HepG2 (cell line): ENCODE measurements around the gene RHBDL1. TPM values are rescaled to one million over a fixed set of nuclear protein-coding genes. Genes with fewer than 3 reads are reported as not detected.

Source experiments
- ATF6 ChIP-seq: sonication (generic); formaldehyde crosslinking; conservative IDR thresholded peaks from 2 replicates; pipeline ENCODE4 v1.4.0; 2020; ENCODE audit warnings: missing genetic modification reagents
- CREB1 ChIP-seq, 2 experiments: fragments of 450-650 bp in 1 of 2; IDR thresholded peaks; 2 replicates each; pipeline ENCODE4 v1.6.1; 2016 to 2017; ENCODE audit warnings: control low read depth in 1 of 2, mild to moderate bottlenecking in 1 of 2, missing compliant biosample characterization in 1 of 2, missing genetic modification characterization in 1 of 2
- DMAP1 ChIP-seq: IDR thresholded peaks from 2 replicates; pipeline ENCODE4 v1.6.1; 2016
- FOXK2 ChIP-seq: fragments of 450-650 bp; IDR thresholded peaks from 2 replicates; pipeline ENCODE4 v1.6.1; 2016
- HIVEP1 ChIP-seq: sonication (generic); formaldehyde crosslinking; IDR thresholded peaks from 2 replicates; pipeline ENCODE4 v1.4.0; 2020; ENCODE audit warnings: mild to moderate bottlenecking, missing genetic modification reagents
- KLF16 ChIP-seq, 2 experiments: sonication (generic) in 1 of 2; formaldehyde crosslinking in 1 of 2; IDR thresholded peaks; 2 replicates each; pipeline versions ENCODE4 v1.6.1 to v1.8.0; 2016 to 2023; ENCODE audit warnings: missing genetic modification reagents in 2 of 2, missing compliant biosample characterization in 1 of 2
- KMT2A ChIP-seq: sonication (generic); formaldehyde crosslinking; IDR thresholded peaks from 2 replicates; pipeline ENCODE4 v1.4.0; 2020; ENCODE audit warnings: missing genetic modification reagents
- MAF1 ChIP-seq: sonication (generic); formaldehyde crosslinking; IDR thresholded peaks from 2 replicates; pipeline ENCODE4 v1.5.0; 2020; ENCODE audit warnings: missing genetic modification reagents, borderline replicate concordance
- NFKB2 ChIP-seq: sonication (generic); formaldehyde crosslinking; IDR thresholded peaks from 2 replicates; pipeline ENCODE4 v1.4.0; 2020; ENCODE audit warnings: missing genetic modification reagents, borderline replicate concordance
- PAWR ChIP-seq: sonication (generic); formaldehyde crosslinking; IDR thresholded peaks from 2 replicates; pipeline ENCODE4 v1.4.0; 2020; ENCODE audit warnings: missing genetic modification reagents, mild to moderate bottlenecking, borderline replicate concordance
- PREB ChIP-seq: sonication (generic); formaldehyde crosslinking; IDR thresholded peaks from 2 replicates; pipeline ENCODE4 v1.4.0; 2020; ENCODE audit warnings: missing genetic modification reagents
- REXO4 ChIP-seq: sonication (generic); formaldehyde crosslinking; IDR thresholded peaks from 2 replicates; pipeline ENCODE4 v1.8.0; 2022; ENCODE audit warnings: missing genetic modification reagents, mild to moderate bottlenecking, borderline replicate concordance
- SUZ12 ChIP-seq: fragments of 150-350 bp; IDR thresholded peaks from 2 replicates; pipeline ENCODE4 v1.6.1; 2014; ENCODE audit warnings: low read depth, low read length
- TFDP2 ChIP-seq: sonication (generic); formaldehyde crosslinking; IDR thresholded peaks from 2 replicates; pipeline ENCODE4 v1.4.0; 2020; ENCODE audit warnings: missing genetic modification reagents
- THAP11 ChIP-seq: IDR thresholded peaks from 2 replicates; pipeline ENCODE4 v1.6.1; 2016; ENCODE audit warnings: missing biosample characterization, missing genetic modification reagents
- ZBTB7B ChIP-seq: sonication (generic); formaldehyde crosslinking; IDR thresholded peaks from 2 replicates; pipeline ENCODE4 v1.4.0; 2020; ENCODE audit warnings: missing genetic modification reagents
- ZIK1 ChIP-seq: sonication (generic); formaldehyde crosslinking; IDR thresholded peaks from 2 replicates; pipeline ENCODE4 v1.5.0; 2020; ENCODE audit warnings: mild to moderate bottlenecking, low read depth, missing genetic modification reagents, borderline replicate concordance
- ZNF326 ChIP-seq: sonication (generic); formaldehyde crosslinking; IDR thresholded peaks from 2 replicates; pipeline ENCODE4 v1.4.0; 2020; ENCODE audit warnings: missing genetic modification reagents, borderline replicate concordance
- ZNF430 ChIP-seq: sonication (generic); formaldehyde crosslinking; IDR thresholded peaks from 2 replicates; pipeline ENCODE4 v1.9.0; 2021; ENCODE audit warnings: mild to moderate bottlenecking, missing genetic modification reagents
- ZNF501 ChIP-seq: sonication (generic); formaldehyde crosslinking; IDR thresholded peaks from 2 replicates; pipeline ENCODE4 v1.5.1; 2020; ENCODE audit warnings: mild to moderate bottlenecking, moderate library complexity, missing genetic modification reagents
- ZNF512B ChIP-seq: sonication (generic); formaldehyde crosslinking; IDR thresholded peaks from 2 replicates; pipeline ENCODE4 v1.5.1; 2020; ENCODE audit warnings: missing genetic modification reagents, mild to moderate bottlenecking, borderline replicate concordance
- ZNF605 ChIP-seq: sonication (generic); formaldehyde crosslinking; IDR thresholded peaks from 2 replicates; pipeline ENCODE4 v1.8.0; 2022; ENCODE audit warnings: mild to moderate bottlenecking, missing genetic modification reagents
- ZNF792 ChIP-seq: IDR thresholded peaks from 2 replicates; pipeline ENCODE4 v1.6.1; 2016
- ZSCAN29 ChIP-seq: sonication (generic); formaldehyde crosslinking; conservative IDR thresholded peaks from 2 replicates; pipeline ENCODE4 v1.4.0; 2020; ENCODE audit warnings: mild to moderate bottlenecking, missing genetic modification reagents
- polyA plus RNA-seq, 8 experiments: library from polyadenylated mRNA; depleted of rRNA in 3 of 8; stranded (reverse) in 7 of 8; unstranded in 1 of 8; fragments of >200 nt; fragmentation: Illumina TruSeq in 4 of 8; extraction: Trizol in 4 of 8; gene quantifications; 2 replicates each; pipeline versions ENCODE4 v1.2.1 to v1.2.3, GENCODE V29; 2011 to 2016; ENCODE audit warnings: low read depth in 4 of 8, missing spikeins in 1 of 8, mixed read lengths in 1 of 8; ENCODE audit not compliant: insufficient read depth in 1 of 8
- total RNA-seq, 5 experiments: library from RNA; depleted of rRNA; stranded (reverse); fragments of >200 nt; fragmentation: Illumina TruSeq; extraction: Trizol; gene quantifications; 2 replicates each; pipeline ENCODE4 v1.2.3, GENCODE V29; 2016; ENCODE audit warnings: low read depth in 1 of 5

The RHBDL1 gene
- total and polyA plus RNA-seq, 2 of the 13 experiments (the other 11 are each of a cell fraction or from before 2014, with no cell fraction given) = 1.8 to 3.8 TPM

- TF ChIP-seq REXO4 (CRISPR knock-in tag) (no peak), ZNF430 (CRISPR knock-in tag) (no peak), TFDP2 (CRISPR knock-in tag) (no peak), KLF16 (CRISPR knock-in tag; IDR thresholded peaks at IDR 0.05) (peak in 1 of 2 experiments; percentile 75; a peak in 2 of 4 replicates), SUZ12 (no peak), ZNF501 (CRISPR knock-in tag) (no peak), CREB1 (IDR thresholded peaks at IDR 0.05) (no peak), CREB1 (CRISPR knock-in tag; IDR thresholded peaks at IDR 0.05) (no peak), FOXK2 (no peak), ZBTB7B (CRISPR knock-in tag) (no peak), DMAP1 (CRISPR knock-in tag) (no peak), KMT2A (no peak), ZNF512B (CRISPR knock-in tag) (no peak), HIVEP1 (CRISPR knock-in tag) (no peak), PREB (CRISPR knock-in tag) (0 out of 2 replicates have a peak, but pooled peaks have one; percentile 79), THAP11 (peak; percentile 58; the same call in 1 of the 2 replicates), PAWR (no peak), ZNF605 (CRISPR knock-in tag) (no peak), ATF6 (no peak), ZIK1 (CRISPR knock-in tag) (no peak), ZSCAN29 (CRISPR knock-in tag) (no peak), NFKB2 (CRISPR knock-in tag) (peak; percentile 91; the same call in 1 of the 2 replicates), ZNF326 (CRISPR knock-in tag) (no peak), MAF1 (CRISPR knock-in tag) (no peak), ZNF792 (CRISPR knock-in tag) (0 out of 2 replicates have a peak, but pooled peaks have one; percentile 59)
Measured at GRCh38 chr16:700684-701584, 25.5 kb downstream of the RHBDL1 start (continued).
